Brain microvascular endothelial cell (primary cell): ENCODE data around the gene GDAP2.

ENCODE experiments used
- DNase-seq: peaks from one replicate; pipeline ENCODE4 v3.0.0-alpha.2; 2020
- H3K27ac ChIP-seq: fragments of 250-450 bp; sonication (Bioruptor Pico); 2 replicates; pipeline ENCODE4 v1.5.1; 2020; ENCODE audit warnings: mild to moderate bottlenecking, moderate library complexity
- H3K27me3 ChIP-seq: fragments of 250-450 bp; sonication (Bioruptor Pico); replicated peaks from 2 replicates; pipeline ENCODE4 v1.5.1; 2020; ENCODE audit warnings: mild to moderate bottlenecking
- H3K36me3 ChIP-seq: fragments of 250-450 bp; sonication (Bioruptor Pico); replicated peaks from 2 replicates; pipeline ENCODE4 v1.5.1; 2020; ENCODE audit warnings: mild to moderate bottlenecking
- H3K4me3 ChIP-seq: 2 replicates; pipeline ENCODE4 v1.5.1; 2011; ENCODE audit warnings: low read depth, mild to moderate bottlenecking, control low read depth, low read length, moderate library complexity
- in situ Hi-C: cut with HindIII; loops from 2 replicates; pipeline ENCODE4 v1.10.0; 2017; ENCODE audit warnings: low sequenced_read_pairs, low pct_ligation_motif_present
- TF ChIP-seq, protein P1 (sequence below): IDR thresholded peaks from 2 replicates; pipeline ENCODE4 v1.5.1; 2011; ENCODE audit warnings: low read depth, mild to moderate bottlenecking, moderate library complexity, low read length, control low read depth, inconsistent platforms; ENCODE audit errors: missing control alignments

Gene GDAP2

DNA sequence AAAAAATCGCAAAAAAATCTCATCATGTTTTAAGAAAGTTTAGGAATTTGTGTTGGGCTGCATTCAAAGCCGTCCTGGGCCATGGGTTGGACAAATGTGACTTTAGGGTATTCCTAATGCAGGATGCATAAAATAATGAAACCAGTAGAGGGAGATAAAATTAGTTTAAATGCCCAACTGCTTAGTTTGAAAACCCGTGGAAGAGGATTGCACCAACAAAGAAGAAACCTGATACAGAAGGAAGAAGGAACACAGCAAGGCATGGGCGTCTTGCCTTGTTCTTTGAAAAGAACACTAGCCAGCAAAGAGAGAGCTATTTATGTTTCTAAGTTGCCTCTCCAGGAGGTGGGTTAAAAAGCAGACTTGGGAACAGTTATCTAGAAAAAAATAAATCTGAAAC is 38.1 kb upstream of the GDAP2 start:
- TF ChIP-seq, protein P1, sequence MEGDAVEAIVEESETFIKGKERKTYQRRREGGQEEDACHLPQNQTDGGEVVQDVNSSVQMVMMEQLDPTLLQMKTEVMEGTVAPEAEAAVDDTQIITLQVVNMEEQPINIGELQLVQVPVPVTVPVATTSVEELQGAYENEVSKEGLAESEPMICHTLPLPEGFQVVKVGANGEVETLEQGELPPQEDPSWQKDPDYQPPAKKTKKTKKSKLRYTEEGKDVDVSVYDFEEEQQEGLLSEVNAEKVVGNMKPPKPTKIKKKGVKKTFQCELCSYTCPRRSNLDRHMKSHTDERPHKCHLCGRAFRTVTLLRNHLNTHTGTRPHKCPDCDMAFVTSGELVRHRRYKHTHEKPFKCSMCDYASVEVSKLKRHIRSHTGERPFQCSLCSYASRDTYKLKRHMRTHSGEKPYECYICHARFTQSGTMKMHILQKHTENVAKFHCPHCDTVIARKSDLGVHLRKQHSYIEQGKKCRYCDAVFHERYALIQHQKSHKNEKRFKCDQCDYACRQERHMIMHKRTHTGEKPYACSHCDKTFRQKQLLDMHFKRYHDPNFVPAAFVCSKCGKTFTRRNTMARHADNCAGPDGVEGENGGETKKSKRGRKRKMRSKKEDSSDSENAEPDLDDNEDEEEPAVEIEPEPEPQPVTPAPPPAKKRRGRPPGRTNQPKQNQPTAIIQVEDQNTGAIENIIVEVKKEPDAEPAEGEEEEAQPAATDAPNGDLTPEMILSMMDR = peak; percentile 42
- in situ Hi-C loops = no loop called here
- H3K4me3 ChIP-seq = no peak overlapping the region
- no peaks in the 10 kb centered on the region for H3K36me3 ChIP-seq
- no peak overlapping the region for H3K27ac ChIP-seq
- H3K27me3 ChIP-seq = no peaks in the 10 kb centered on the region
- peak; percentile 22 for DNase-seq

DNA sequence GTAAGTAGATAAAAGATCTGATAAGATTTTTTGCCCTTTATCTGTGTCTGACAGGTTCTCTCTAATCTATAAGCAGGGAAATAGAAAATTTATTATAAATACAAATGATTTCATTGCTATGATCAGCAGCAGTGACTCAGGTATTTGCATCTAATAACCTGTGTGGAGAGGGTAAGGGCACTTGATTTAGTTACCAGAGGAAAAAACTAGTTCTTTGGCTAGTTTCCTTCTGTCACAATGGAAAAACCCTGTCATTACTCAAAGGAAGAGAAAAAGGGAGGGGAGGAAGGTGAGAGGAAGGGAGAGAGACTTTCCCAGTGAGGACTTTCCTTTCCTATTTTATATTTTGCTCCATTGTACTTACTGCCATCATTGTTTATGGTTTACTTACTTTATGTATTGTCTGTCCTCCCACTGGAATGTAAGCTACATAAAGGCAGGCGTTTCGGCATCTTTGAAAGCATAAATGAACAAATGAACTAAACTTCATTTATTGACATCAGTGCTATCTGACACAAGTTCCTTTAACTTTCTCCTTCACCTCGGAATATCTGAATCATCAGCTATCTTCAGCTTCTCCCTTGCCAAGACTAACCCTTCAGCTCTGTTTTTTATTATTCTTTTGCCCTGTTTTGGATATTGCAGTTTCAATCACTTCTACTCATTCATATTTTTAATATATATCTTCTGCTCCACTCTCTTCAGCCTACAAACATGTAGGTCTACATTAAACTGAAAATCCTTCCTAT is 35.0 kb upstream of the GDAP2 start:
- no peak for DNase-seq
- Histone ChIP-seq H3K36me3 (peaks cover 7% of the 10 kb centered on the region), H3K27ac (no peak overlapping the region), H3K4me3 (no peak overlapping the region), H3K27me3 (no peaks in the 10 kb centered on the region)
- TF ChIP-seq, protein P1 = no peak
- in situ Hi-C loops = no loop called here

DNA sequence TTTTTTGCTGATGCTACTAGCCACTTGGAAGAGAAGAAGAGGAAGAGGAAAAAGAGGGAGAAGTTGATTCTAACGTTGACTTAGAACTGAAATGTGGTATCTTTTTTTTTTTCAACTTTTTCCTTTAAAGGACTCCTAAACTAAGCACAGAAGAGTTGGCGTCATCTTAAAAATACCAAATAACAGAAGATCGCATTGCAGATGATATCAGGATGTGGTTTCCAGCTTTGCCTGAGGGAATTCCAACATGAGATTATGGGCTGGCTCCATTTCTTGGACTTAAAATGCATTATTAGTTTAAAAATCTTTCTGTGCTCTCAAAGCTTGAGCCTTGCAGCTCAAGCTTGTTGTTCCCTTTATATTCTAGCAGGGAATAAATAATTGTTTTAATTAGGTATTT is 29.9 kb upstream of the GDAP2 start:
- peaks cover 29% of the 10 kb centered on the region for H3K36me3 ChIP-seq

DNA sequence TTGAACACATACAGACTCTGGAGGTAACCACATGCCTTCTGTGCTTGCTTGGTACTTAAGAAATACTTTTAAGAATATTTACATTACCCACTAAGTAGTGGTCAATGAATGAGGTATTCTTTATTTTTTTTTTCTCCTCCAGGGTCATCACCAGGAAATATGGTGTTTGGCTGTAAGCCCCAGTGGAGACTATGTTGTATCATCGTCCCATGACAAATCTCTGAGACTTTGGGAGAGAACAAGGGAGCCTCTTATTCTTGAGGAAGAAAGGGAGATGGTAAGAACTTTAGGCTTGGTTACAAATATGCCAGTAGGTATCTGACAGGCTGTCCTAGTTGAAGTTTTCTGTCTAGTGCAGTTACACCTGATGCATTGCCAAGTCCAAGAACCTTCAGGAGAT is 23.0 kb upstream of the GDAP2 start:
- in situ Hi-C loops = no loop called here
- TF ChIP-seq, protein P1 = no peak
- Histone ChIP-seq H3K27ac (no peak overlapping the region), H3K27me3 (no peaks in the 10 kb centered on the region), H3K4me3 (no peak overlapping the region), H3K36me3 (peaks cover 71% of the 10 kb centered on the region)
- no peak for DNase-seq

More for the DNA sequence above, 29.9 kb upstream of the GDAP2 start:
- no peaks in the 10 kb centered on the region for H3K27me3 ChIP-seq
- H3K27ac ChIP-seq = no peak overlapping the region
- TF ChIP-seq, protein P1 = no peak
- in situ Hi-C loops = no loop called here
- H3K4me3 ChIP-seq = no peak overlapping the region
- no peak for DNase-seq

DNA sequence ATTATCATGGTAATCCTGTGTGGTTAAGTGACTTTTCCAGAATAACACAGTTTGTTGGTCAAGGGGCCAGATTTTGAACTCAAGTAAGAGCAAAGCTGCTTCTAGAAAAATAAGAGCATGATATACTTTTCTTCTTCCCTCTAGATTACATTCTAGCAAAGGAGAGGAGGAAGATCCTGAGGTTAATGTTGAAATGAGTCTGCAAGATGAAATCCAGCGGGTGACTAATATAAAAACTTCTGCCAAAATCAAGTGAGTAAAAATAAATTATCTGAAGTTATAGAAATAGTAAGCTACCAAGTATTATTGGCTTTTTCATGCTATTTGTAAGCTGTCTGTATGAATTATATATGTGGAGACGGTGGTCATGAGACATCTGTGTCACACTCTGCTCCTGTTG is 12.9 kb upstream of the GDAP2 start:
- Histone ChIP-seq H3K36me3 (peaks cover 68% of the 10 kb centered on the region), H3K27me3 (no peaks in the 10 kb centered on the region)
- in situ Hi-C loops = no loop called here

More for the DNA sequence above, 12.9 kb upstream of the GDAP2 start:
- Histone ChIP-seq H3K27ac (no peak overlapping the region), H3K4me3 (no peak overlapping the region)
- DNase-seq = no peak
- TF ChIP-seq, protein P1 = no peak
